Measurements from ENCODE around the gene TOP2B.

Gene TOP2B

GRCh38 chr3:25653322-25653721 is 11.4 kb downstream of the TOP2B start:
- Histone ChIP-seq H3K9me2 (ENCODE audit: low read depth, low read length) (no peaks in the 10 kb centered on the region), H2AFZ (ENCODE audit: low read length) (no peak overlapping the region), H3K27ac (ENCODE audit: low read depth, low read length, poor library complexity, severe bottlenecking) (no peak overlapping the region), H4K20me1 (ENCODE audit: insufficient read depth, low read length) (0 out of 2 replicates have a peak, but pooled peaks cover 4% of the 10 kb centered on the region), H3F3A (ENCODE audit: insufficient read depth, low read length) (no peaks in the 10 kb centered on the region), H3K9ac (ENCODE audit: low read length) (no peak overlapping the region), H3K79me2 (ENCODE audit: insufficient read depth, low read length) (peaks cover 99% of the 10 kb centered on the region), H3K9me3 (ENCODE audit: low read length) (peaks cover 11% of the 10 kb centered on the region), H3K27me3 (ENCODE audit: insufficient read depth, low read length) (no peaks in the 10 kb centered on the region), H3K4me3 (ENCODE audit: low read depth, low read length, poor library complexity, severe bottlenecking) (no peak overlapping the region), H3K36me3 (ENCODE audit: insufficient read depth, low read length) (peaks cover 26% of the 10 kb centered on the region), H3K4me1 (ENCODE audit: insufficient read depth, low read length, severe bottlenecking) (peaks cover 8% of the 10 kb centered on the region), H3K4me2 (ENCODE audit: low read length) (no peak overlapping the region)
- TF ChIP-seq EZH2 (IDR thresholded peaks at IDR 0.05; ENCODE audit: borderline replicate concordance, low read length): no peak
- TF ChIP-seq, protein P1, sequence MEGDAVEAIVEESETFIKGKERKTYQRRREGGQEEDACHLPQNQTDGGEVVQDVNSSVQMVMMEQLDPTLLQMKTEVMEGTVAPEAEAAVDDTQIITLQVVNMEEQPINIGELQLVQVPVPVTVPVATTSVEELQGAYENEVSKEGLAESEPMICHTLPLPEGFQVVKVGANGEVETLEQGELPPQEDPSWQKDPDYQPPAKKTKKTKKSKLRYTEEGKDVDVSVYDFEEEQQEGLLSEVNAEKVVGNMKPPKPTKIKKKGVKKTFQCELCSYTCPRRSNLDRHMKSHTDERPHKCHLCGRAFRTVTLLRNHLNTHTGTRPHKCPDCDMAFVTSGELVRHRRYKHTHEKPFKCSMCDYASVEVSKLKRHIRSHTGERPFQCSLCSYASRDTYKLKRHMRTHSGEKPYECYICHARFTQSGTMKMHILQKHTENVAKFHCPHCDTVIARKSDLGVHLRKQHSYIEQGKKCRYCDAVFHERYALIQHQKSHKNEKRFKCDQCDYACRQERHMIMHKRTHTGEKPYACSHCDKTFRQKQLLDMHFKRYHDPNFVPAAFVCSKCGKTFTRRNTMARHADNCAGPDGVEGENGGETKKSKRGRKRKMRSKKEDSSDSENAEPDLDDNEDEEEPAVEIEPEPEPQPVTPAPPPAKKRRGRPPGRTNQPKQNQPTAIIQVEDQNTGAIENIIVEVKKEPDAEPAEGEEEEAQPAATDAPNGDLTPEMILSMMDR (IDR thresholded peaks at IDR 0.05; ENCODE audit: low read length): no peak

DNA sequence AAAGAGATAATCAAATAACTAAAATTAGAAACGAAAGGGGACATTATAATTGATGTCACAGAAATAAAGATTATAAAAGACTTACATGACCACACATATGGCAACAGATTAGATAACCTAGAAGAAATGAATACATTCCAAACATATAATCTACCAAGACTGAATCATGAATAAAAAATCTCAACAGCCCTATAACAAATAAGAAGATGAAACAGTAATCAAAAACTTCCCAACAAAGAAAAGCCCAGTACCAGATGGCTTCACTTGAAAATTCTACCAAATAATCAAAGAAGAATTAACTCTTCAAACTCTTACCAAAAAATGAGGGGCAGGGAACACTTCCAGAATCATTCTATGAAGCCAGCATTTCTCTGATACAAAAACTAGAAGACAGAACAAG is 11.8 kb downstream of the TOP2B start:
- Histone ChIP-seq H3K27ac (ENCODE audit: low read depth, low read length, poor library complexity, severe bottlenecking) (no peak overlapping the region), H4K20me1 (ENCODE audit: insufficient read depth, low read length) (peaks cover 4% of the 10 kb centered on the region; the same call in 1 of the 2 replicates), H3K79me2 (ENCODE audit: insufficient read depth, low read length) (peaks cover 98% of the 10 kb centered on the region), H3K9ac (ENCODE audit: low read length) (no peak overlapping the region), H3K36me3 (ENCODE audit: insufficient read depth, low read length) (peaks cover 26% of the 10 kb centered on the region), H3K27me3 (ENCODE audit: insufficient read depth, low read length) (no peaks in the 10 kb centered on the region), H3K4me1 (ENCODE audit: insufficient read depth, low read length, severe bottlenecking) (peaks cover 8% of the 10 kb centered on the region), H3K9me2 (ENCODE audit: low read depth, low read length) (no peaks in the 10 kb centered on the region), H3K4me2 (ENCODE audit: low read length) (no peak overlapping the region), H2AFZ (ENCODE audit: low read length) (no peak overlapping the region), H3K9me3 (ENCODE audit: low read length) (peaks cover 11% of the 10 kb centered on the region), H3F3A (ENCODE audit: insufficient read depth, low read length) (no peaks in the 10 kb centered on the region), H3K4me3 (ENCODE audit: low read depth, low read length, poor library complexity, severe bottlenecking) (no peak overlapping the region)
- TF ChIP-seq, protein P1 (IDR thresholded peaks at IDR 0.05; ENCODE audit: low read length): no peak
- TF ChIP-seq EZH2 (IDR thresholded peaks at IDR 0.05; ENCODE audit: borderline replicate concordance, low read length): no peak

DNA sequence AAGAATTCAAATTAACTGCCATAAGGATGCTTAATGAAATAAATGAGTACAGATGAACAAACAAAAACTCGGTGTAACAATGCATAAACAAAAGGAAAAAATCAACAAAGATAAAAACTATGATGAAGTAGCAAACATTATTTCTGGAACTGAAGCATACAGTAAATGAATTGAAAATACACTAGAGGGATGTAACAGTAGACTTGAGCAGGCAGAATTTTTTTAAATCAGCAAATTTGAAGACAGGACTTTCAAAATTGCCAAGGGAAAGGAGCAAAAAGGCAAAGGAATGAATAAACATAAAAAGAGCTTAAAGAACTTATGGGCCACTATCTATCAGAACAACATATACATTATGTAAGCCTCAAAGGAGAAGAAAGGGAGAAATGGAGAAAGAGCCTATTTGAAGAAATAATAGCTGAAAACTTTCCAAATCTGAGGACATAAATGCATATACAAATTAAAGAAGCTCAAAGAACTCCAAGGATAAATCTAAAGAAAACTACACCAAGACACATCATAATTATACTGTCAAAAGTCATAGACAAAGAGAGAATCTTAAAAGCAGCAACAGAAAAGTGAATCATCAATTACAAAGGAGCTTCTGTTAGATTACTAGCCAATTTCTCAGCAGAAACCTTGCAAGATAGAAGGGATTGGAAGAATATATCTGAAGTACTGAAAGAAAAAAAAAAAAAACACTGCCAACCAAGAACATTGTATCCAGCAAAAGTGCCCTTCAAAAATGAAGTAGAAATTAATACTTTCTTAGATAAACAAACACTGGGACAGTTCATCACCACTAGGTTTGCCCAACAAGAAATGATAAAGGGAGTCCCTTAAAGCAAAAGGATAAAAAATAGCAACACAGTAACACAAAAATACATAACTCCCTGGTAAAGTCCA is 15.5 kb downstream of the TOP2B start:
- Histone ChIP-seq H3K9me3 (ENCODE audit: low read length) (peaks cover 11% of the 10 kb centered on the region), H3K27me3 (ENCODE audit: insufficient read depth, low read length) (no peaks in the 10 kb centered on the region), H3F3A (ENCODE audit: insufficient read depth, low read length) (no peaks in the 10 kb centered on the region), H2AFZ (ENCODE audit: low read length) (no peak overlapping the region), H3K9me2 (ENCODE audit: low read depth, low read length) (no peaks in the 10 kb centered on the region), H3K79me2 (ENCODE audit: insufficient read depth, low read length) (peaks cover 88% of the 10 kb centered on the region), H3K4me3 (ENCODE audit: low read depth, low read length, poor library complexity, severe bottlenecking) (no peak overlapping the region), H3K4me2 (ENCODE audit: low read length) (no peak overlapping the region), H4K20me1 (ENCODE audit: insufficient read depth, low read length) (peaks cover 7% of the 10 kb centered on the region; the same call in 1 of the 2 replicates), H3K9ac (ENCODE audit: low read length) (no peak overlapping the region), H3K36me3 (ENCODE audit: insufficient read depth, low read length) (peaks cover 16% of the 10 kb centered on the region), H3K4me1 (ENCODE audit: insufficient read depth, low read length, severe bottlenecking) (no peaks in the 10 kb centered on the region), H3K27ac (ENCODE audit: low read depth, low read length, poor library complexity, severe bottlenecking) (no peak overlapping the region)
- TF ChIP-seq, protein P1 (IDR thresholded peaks at IDR 0.05; ENCODE audit: low read length): no peak
- TF ChIP-seq EZH2 (IDR thresholded peaks at IDR 0.05; ENCODE audit: borderline replicate concordance, low read length): no peak
